Right cardiac atrium (tissue), 5 donors: ENCODE data around the gene TSPAN5. TPM values are rescaled to one million over a fixed set of nuclear protein-coding genes. Genes with fewer than 3 reads are reported as not detected.
A peak's percentile ranks its signal among the peaks of the same experiment; 100 is the strongest.
"Not testable (repeated sequence)": the region's sequence is repeated elsewhere in the genome, so short reads cannot be mapped to it uniquely, and the experiment has no call there.

Experiments
- ATAC-seq, 2 donors: fragments of 200-7000 bp; cut with Tn5 transposase; one replicate each; pipeline versions ENCODE4 v1.8.0 to v1.9.1; 2020; ENCODE audit warnings: moderate library complexity in 2 of 2, mild to moderate bottlenecking in 1 of 2
- DNase-seq, 3 donors: peaks; one replicate each; pipeline ENCODE4 v3.0.0-alpha.2; 2020
- H3K27ac ChIP-seq: one replicate; pipeline ENCODE4 v1.5.1; 2013; ENCODE audit warnings: mild to moderate bottlenecking, low read length, control low read depth, moderate library complexity
- H3K27me3 ChIP-seq: one replicate; pipeline ENCODE4 v1.6.1; 2013; ENCODE audit not compliant: control insufficient read depth, insufficient read depth
- H3K4me1 ChIP-seq: one replicate; pipeline ENCODE4 v1.6.1; 2013; ENCODE audit warnings: low read length; ENCODE audit not compliant: control insufficient read depth, insufficient read depth
- H3K4me3 ChIP-seq: one replicate; pipeline ENCODE4 v1.5.1; 2013; ENCODE audit warnings: low read length, control low read depth
- H3K9me3 ChIP-seq: one replicate; pipeline ENCODE4 v1.6.1; 2013; ENCODE audit warnings: low read length; ENCODE audit not compliant: control insufficient read depth
- WGBS: extraction: QIAGEN DNeasy Blood & Tissue Kit; methylation state at CpG from one replicate; pipeline ENCODE4 v1.1.7; 2013; 5-methylcytosine and 5-hydroxymethylcytosine counted together
- intact Hi-C, 4 donors: fragments of 100-400 bp; cut with DNase I; formaldehyde crosslinking; loops; one replicate each; pipeline versions ENCODE4 v1.11.0 to v1.14.0; 2022 to 2023
- polyA plus RNA-seq: library from polyadenylated mRNA; stranded (reverse); fragments of 200-250 nt; gene quantifications from one replicate; pipeline ENCODE4 v1.2.3, GENCODE V29; 2013
- total RNA-seq, 4 donors: library from RNA; stranded (reverse); fragmentation: NEBNext Ultra II Directional; extraction: Animal tissue kit (Norgen Biotek cat#: 25700); gene quantifications; one replicate each; pipeline ENCODE4 v1.2.1, GENCODE V29; 2021
- donor health status: healthy with polysubstance abuse.
- donor health status: DM: no; HTN: yes; CAD: no.
- donor health status: DM: no; HTN: no; CAD: no.
- donor health status: DM: no; HTN: yes; CAD: no; lungs with severe emphysema.
- donor health status: DM: yes; HTN: yes; CAD: no.

The TSPAN5 gene
- total and polyA plus RNA-seq, 5 donors = 1.2 to 2.5 (median 2.1) TPM

DNA sequence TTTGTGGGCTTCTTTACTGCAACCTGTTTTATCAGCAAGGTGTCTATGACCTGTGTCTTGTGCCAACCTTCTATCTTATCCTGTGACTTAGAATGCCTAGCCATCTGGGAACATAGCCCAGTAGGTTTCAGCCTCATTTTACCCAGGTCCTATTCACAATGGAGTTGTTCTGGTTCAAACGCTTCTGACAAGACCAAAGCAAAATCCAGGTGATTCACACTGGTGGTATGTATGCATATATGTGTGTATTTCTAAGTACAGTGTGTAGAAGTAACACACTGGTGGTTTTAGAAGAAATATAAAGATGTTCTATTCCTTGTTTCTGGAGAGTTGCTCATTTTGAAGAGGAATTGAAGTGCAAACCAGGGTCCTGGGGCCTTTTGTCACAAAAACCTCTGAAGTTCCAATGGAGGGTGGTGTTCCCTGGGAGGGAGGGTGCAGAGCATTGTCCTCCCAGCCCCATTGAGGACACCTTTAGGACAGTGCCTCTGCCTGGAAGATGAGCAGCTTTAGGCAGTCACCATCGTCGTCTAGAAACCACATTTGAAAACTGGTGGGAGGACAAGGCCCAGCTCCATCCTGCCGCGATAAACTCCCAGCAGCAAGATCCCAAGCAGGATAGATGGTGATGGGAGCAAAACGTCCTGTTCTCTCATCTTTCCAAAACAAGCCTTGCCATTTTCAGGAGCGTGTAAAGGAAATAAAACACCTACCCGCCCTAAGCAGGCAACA is 191.4 kb downstream of the TSPAN5 start:
- Histone ChIP-seq H3K27ac (no peak overlapping the region), H3K4me3 (no peak overlapping the region), H3K27me3 (no peaks in the 10 kb centered on the region), H3K4me1 (peaks cover 3% of the 10 kb centered on the region), H3K9me3 (no peaks in the 10 kb centered on the region)
- DNase-seq (no peak), ATAC-seq (no peak)
- intact Hi-C loops = loop anchor here in 1 of 4 donors (10.0 kb wide), 1 partner anchor 938 kb away; no protein-coding TSS in a partner anchor
- 41% methylated on average over 8 of the region's 8 CpGs for WGBS

DNA sequence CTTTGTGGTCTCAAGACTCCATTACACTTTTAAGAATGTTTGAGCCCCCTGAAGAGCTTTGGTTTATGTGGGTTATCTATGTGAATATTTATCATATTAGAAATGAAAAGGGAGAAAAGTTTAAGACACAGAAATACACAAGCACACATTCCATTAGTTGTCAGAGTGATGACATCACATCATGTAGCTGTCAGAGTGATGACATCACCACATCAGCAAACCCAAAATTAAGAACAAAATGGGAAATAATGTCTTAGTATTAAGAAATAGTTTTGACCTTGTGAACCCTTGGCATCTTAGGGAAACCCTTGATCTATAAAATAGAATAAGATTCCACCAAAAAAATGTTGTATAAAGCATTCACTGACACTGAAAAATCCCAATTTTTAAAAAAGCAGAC is 195.9 kb downstream of the TSPAN5 start:
- H3K9me3 ChIP-seq = no peaks in the 10 kb centered on the region
- H3K27me3 ChIP-seq = no peaks in the 10 kb centered on the region
- H3K4me3 ChIP-seq = no peak overlapping the region
- DNase-seq (no peak), ATAC-seq (no peak)
- no peak overlapping the region for H3K27ac ChIP-seq
- intact Hi-C loops = loop anchor here in 2 of 4 donors (5.0 to 10.0 kb wide), 2 partner anchors 942 to 945 kb away; no protein-coding TSS in a partner anchor
- H3K4me1 ChIP-seq = no peaks in the 10 kb centered on the region

DNA sequence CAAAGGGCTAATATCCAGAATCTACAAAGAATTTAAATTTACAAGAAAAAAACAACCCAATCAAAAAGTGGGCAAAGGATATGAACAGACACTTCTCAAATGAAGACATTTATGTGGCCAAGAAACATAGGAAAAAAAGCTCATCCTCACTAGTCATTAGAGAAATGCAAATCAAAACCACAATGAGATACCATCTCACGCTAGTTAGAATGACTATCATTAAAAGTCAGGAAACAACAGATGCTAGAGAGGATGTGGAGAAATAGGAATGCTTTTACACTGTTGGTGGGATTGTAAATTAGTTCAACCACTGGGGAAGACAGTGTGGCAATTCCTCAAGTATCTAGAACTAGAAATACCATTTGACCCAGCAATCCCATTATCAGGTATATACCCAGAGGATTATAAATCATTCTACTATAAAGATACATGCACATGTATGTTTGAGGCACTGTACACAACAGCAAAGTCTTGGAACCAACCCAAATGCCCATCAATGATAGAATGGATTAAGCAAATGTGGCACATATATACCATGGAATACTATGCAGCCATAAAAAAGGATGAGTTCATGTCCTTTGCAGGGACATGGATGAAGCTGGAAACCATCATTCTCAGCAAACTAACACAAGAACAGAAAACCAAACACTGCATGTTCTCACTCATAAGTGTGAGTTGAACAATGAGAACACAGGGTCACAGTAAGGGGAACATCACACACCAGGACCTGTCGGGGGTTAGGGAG is 197.1 kb downstream of the TSPAN5 start:
- not testable (repeated sequence) for DNase-seq, ATAC-seq, H3K9me3 ChIP-seq, H3K4me1 ChIP-seq, H3K4me3 ChIP-seq, H3K27ac ChIP-seq, H3K27me3 ChIP-seq
- intact Hi-C loops = loop anchor here in 2 of 4 donors (5.0 to 10.0 kb wide), 2 partner anchors 944 to 946 kb away; no protein-coding TSS in a partner anchor
- WGBS = 95% methylated on average over 2 of the region's 2 CpGs

DNA sequence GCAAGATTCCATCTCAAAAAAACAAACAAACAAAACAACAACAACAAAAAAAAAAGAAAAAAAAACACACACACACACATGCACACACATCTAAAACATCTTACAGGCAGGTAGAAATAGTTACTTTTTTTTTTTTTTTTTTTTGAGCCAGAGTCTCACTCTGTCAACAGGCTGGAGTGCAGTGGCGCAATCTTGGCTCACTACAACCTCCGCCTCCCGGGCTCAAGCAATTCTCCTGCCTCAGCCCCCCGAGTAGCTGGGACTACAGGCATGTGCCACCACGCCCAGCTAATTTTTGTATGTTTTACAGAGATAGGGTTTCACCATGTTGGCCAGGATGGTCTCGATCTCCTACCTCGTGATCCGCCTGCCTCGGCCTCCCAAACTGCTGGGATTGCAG is 201.0 kb downstream of the TSPAN5 start:
- H3K4me1 ChIP-seq, H3K27me3 ChIP-seq, DNase-seq, H3K9me3 ChIP-seq, H3K27ac ChIP-seq, intact Hi-C loops, H3K4me3 ChIP-seq, ATAC-seq: not testable (repeated sequence)
- 95% methylated on average over 9 of the region's 9 CpGs for WGBS

DNA sequence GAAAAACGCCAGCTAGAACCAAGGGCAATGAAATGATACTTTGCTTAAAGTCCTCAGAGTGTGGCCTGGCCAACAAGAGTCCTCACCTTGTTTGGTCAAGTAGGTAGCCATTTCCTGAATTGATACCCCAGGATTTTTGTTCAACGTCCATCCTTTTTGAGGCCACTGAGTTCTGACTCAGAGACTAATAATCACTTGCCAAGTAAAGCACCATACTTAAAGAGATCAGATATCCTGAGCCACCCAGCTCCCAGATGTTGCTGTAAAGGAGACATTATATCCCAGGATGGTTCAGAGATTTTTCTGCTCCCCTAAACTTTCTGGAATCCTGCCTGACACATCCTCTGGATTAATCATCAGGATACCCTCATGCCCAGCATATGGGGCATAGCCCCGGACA is 206.3 kb downstream of the TSPAN5 start:
- Histone ChIP-seq H3K9me3 (no peaks in the 10 kb centered on the region), H3K4me3 (no peak overlapping the region), H3K27me3 (no peaks in the 10 kb centered on the region), H3K4me1 (no peaks in the 10 kb centered on the region), H3K27ac (no peak overlapping the region)
- no peak for ATAC-seq
- WGBS = 83% methylated on average over 3 of the region's 3 CpGs
- DNase-seq = no peak
- intact Hi-C loops = no loop called here

DNA sequence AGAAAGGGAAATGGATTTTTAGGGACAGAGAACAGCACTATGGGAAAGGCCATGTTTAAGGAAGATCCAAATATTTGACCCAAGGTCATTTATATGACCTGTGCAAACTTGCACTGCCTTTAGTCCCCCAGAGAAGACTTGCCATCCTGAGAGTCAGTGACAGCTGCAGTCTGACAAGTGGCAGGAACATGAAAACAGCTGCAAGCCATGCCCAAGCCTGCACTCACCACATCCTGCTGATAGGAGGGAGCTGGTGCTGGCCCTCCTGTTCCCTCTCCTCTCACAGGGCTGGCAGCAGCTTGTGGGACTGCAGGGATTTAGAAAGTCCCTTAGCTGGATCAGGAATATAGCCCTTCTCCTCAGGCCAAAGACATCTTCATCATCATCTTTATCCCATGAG is 209.5 kb downstream of the TSPAN5 start:
- no peak for DNase-seq
- intact Hi-C loops = no loop called here
- H3K27ac ChIP-seq = no peak overlapping the region
- H3K27me3 ChIP-seq = no peaks in the 10 kb centered on the region
- no peaks in the 10 kb centered on the region for H3K9me3 ChIP-seq
- no peaks in the 10 kb centered on the region for H3K4me1 ChIP-seq
- H3K4me3 ChIP-seq = no peak overlapping the region
- no peak for ATAC-seq

DNA sequence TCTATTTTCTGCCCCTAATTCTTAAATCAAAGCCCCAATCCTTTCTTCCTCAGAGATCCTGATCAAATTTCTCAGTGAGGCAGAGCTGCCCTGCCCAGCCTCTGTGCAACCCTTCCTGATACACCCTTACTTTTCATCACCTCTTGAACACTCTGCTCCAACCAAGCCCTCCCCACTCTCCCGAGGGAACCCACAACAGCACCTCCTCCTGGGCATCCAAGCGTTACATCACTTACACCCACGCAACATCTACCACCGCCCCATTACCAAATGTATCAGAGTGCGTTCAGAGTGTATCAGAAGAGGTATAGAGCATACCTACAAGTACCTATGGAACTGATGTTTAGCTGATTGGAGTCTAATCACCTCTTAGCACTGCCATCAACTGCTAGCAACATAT is 210.8 kb downstream of the TSPAN5 start:
- H3K27me3 ChIP-seq = no peaks in the 10 kb centered on the region
- 84% methylated on average over 5 of the region's 5 CpGs for WGBS
- no peaks in the 10 kb centered on the region for H3K9me3 ChIP-seq
- DNase-seq = no peak
- H3K4me1 ChIP-seq = no peaks in the 10 kb centered on the region
- peak in 1 of 2 donors; percentile 33 for ATAC-seq
- intact Hi-C loops = no loop called here
- H3K27ac ChIP-seq = no peak overlapping the region
- H3K4me3 ChIP-seq = no peak overlapping the region

DNA sequence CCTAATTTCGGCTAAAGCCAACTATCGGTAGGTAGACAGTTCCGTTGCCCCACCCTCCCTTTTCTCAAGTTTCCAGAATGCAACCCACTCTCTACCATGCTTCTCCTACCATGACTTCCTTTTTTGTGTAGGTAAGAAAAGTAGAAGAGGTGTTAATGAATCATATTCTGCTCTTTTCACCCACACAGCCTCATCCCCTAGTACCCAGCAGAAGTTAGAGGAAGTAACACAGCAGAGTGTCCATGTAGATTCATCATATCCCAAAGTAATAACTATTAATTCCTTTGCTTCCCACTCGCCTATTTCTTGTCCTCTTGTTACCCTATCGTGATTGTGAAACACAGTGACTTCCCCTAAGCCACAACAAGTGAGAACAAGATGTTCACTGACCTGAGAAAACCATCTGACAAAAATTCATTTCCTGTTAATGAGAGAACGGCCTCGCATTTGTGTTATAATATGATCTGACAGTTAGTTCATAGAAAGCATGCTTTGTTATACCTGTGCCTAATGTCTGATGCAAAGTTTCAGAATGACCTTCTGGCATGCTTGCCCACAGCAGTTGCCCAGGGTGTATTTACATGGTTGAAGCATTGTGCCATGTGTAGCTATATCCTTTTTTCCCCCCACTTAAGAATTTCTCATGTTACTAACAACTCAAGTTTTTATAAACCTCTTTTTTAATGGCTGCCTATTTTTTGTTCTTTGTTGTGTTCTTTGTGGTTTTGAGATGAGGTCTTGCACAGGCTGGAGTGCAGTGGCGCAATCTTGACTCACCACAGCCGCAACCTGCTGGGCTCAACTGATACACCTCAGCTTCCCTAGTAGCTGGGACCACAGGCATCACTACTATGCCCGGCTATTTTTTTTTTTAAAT is 211.7 kb downstream of the TSPAN5 start:
- ATAC-seq (peak in 1 of 2 donors; percentile 21), DNase-seq (peak in 1 of 3 donors; percentile 54)
- intact Hi-C loops = no loop called here
- no peaks in the 10 kb centered on the region for H3K4me1 ChIP-seq
- H3K4me3 ChIP-seq = no peak overlapping the region
- no peaks in the 10 kb centered on the region for H3K9me3 ChIP-seq
- H3K27me3 ChIP-seq = no peaks in the 10 kb centered on the region
- WGBS = 78% methylated on average over 10 of the region's 10 CpGs
- no peak overlapping the region for H3K27ac ChIP-seq

DNA sequence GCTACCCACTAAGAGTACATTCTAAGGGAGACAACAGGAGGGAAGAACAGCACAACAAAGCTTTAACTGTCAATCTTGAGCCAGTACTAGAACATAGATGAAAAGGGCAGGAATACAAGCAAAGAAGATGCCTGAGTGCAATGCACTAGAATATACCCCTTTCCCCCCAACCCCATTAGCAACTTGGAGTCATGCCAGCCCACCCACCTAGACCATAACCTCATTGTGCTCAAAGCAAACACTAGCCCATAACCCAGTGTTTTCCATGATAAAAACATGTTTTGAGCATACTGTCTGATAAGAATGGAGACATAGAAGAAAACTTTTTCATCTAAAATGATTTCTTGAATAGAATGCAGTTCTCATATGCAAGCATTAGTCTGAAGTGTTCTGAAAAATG is 214.0 kb downstream of the TSPAN5 start:
- ATAC-seq = no peak
- H3K4me3 ChIP-seq = no peak overlapping the region
- H3K27me3 ChIP-seq = no peaks in the 10 kb centered on the region
- H3K9me3 ChIP-seq = no peaks in the 10 kb centered on the region
- no peaks in the 10 kb centered on the region for H3K4me1 ChIP-seq
- no peak overlapping the region for H3K27ac ChIP-seq
- DNase-seq = no peak
- intact Hi-C loops = no loop called here

DNA sequence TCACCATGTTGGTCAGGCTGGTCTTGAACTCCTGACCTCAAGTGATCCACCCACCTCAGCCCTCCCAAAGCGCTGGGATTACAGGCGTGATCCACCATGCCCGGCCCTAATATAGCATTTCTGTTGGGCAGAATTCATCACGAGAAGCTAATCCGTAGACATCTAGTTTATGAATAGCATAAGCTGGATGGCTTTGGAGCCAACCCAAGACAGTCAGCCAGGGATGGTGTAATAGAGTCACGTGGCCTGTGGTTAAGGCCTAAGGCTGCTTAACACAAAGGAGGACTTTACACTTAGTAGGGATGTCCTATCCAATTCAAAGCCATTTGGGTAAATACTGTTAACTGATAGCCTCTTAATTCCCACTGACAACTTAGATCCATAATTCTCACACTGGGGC is 223.6 kb downstream of the TSPAN5 start:
- H3K4me3 ChIP-seq = no peak overlapping the region
- no peak overlapping the region for H3K27ac ChIP-seq
- 95% methylated on average over 6 of the region's 6 CpGs for WGBS
- no peak for ATAC-seq
- no peaks in the 10 kb centered on the region for H3K9me3 ChIP-seq
- intact Hi-C loops = no loop called here
- H3K4me1 ChIP-seq = no peaks in the 10 kb centered on the region
- DNase-seq = no peak
- no peaks in the 10 kb centered on the region for H3K27me3 ChIP-seq

DNA sequence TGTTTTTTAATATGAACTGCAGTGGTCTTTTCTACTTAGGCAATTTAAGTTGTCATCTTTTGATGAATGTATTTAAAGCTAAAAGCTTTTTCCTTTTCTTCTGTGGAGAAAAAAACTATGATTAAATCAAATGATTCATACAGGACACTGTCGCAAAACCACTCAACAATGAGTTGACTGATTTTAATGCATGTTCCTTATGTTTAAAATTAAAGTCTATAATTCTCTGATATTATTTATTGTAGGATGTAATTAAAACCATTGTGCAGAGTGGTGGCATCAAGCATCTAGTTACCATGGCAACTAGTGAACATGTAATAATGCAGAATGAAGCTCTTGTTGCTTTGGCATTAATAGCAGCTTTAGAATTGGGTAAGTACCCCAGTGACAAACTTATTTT is 224.7 kb downstream of the TSPAN5 start:
- ATAC-seq = no peak
- DNase-seq = no peak
- Histone ChIP-seq H3K27ac (no peak overlapping the region), H3K9me3 (no peaks in the 10 kb centered on the region), H3K27me3 (no peaks in the 10 kb centered on the region), H3K4me1 (no peaks in the 10 kb centered on the region), H3K4me3 (no peak overlapping the region)
- intact Hi-C loops = no loop called here
- 92% methylated on average over 1 of the region's 1 CpG for WGBS
